Activated naive CD4-positive, alpha-beta T cell treated with anti-CD3 and anti-CD28 coated beads, Interleukin-2, amount 50 U/mL, for 24 hours (primary cell): ENCODE results near the gene MNAT1.
A peak's percentile ranks its signal among the peaks of the same experiment; 100 is the strongest.

Source experiments
- H3K27ac Mint-ChIP-seq: one replicate; pipeline ENCODE4 v1.8.0; 2021; ENCODE audit warnings: mild to moderate bottlenecking, mixed read lengths
- H3K27me3 Mint-ChIP-seq: one replicate; pipeline ENCODE4 v1.8.0; 2021; ENCODE audit warnings: mixed read lengths
- H3K36me3 Mint-ChIP-seq: one replicate; pipeline ENCODE4 v1.8.0; 2021; ENCODE audit warnings: mixed read lengths
- H3K4me1 Mint-ChIP-seq: one replicate; pipeline ENCODE4 v1.8.0; 2021; ENCODE audit warnings: mixed read lengths
- H3K4me3 Mint-ChIP-seq: one replicate; pipeline ENCODE4 v1.8.0; 2021; ENCODE audit warnings: mild to moderate bottlenecking, mixed read lengths
- H3K9me3 Mint-ChIP-seq: one replicate; pipeline ENCODE4 v1.8.0; 2021; ENCODE audit warnings: mixed read lengths

Gene MNAT1

GRCh38 chr14:60945984-60946383 lies 211.4 kb downstream of the MNAT1 start:
- Mint-ChIP-seq H3K4me3 (no peak overlapping the region), H3K27ac (no peak overlapping the region), H3K4me1 (no peaks in the 10 kb centered on the region), H3K36me3 (peaks cover 18% of the 10 kb centered on the region), H3K9me3 (no peaks in the 10 kb centered on the region), H3K27me3 (no peaks in the 10 kb centered on the region)

- peaks cover 15% of the 10 kb centered on the region for H3K36me3 Mint-ChIP-seq
- no peaks in the 10 kb centered on the region for H3K9me3 Mint-ChIP-seq
- H3K27me3 Mint-ChIP-seq = no peaks in the 10 kb centered on the region
- H3K4me1 Mint-ChIP-seq = no peaks in the 10 kb centered on the region
- no peak overlapping the region for H3K4me3 Mint-ChIP-seq
- H3K27ac Mint-ChIP-seq = no peak overlapping the region
These were observed 212.2 kb downstream of the MNAT1 start for GRCh38 chr14:60946773-60947172.

- no peak overlapping the region for H3K4me3 Mint-ChIP-seq
- H3K27me3 Mint-ChIP-seq = no peaks in the 10 kb centered on the region
- H3K36me3 Mint-ChIP-seq = peaks cover 21% of the 10 kb centered on the region
- no peak overlapping the region for H3K27ac Mint-ChIP-seq
- H3K4me1 Mint-ChIP-seq = no peaks in the 10 kb centered on the region
- peaks cover 14% of the 10 kb centered on the region for H3K9me3 Mint-ChIP-seq
These were observed 217.3 kb downstream of the MNAT1 start for GRCh38 chr14:60951776-60952435.

GRCh38 chr14:60956202-60956601 lies 221.6 kb downstream of the MNAT1 start:
- no peak overlapping the region for H3K27ac Mint-ChIP-seq
- H3K36me3 Mint-ChIP-seq = peaks cover 42% of the 10 kb centered on the region
- H3K4me3 Mint-ChIP-seq = no peak overlapping the region
- no peaks in the 10 kb centered on the region for H3K27me3 Mint-ChIP-seq
- H3K4me1 Mint-ChIP-seq = no peaks in the 10 kb centered on the region
- peaks cover 28% of the 10 kb centered on the region for H3K9me3 Mint-ChIP-seq

GRCh38 chr14:60956632-60957031 lies 222.1 kb downstream of the MNAT1 start:
- Mint-ChIP-seq H3K4me3 (no peak overlapping the region), H3K36me3 (peaks cover 42% of the 10 kb centered on the region), H3K27ac (no peak overlapping the region), H3K27me3 (no peaks in the 10 kb centered on the region), H3K9me3 (peaks cover 28% of the 10 kb centered on the region), H3K4me1 (no peaks in the 10 kb centered on the region)

- Mint-ChIP-seq H3K27me3 (no peaks in the 10 kb centered on the region), H3K4me3 (no peak overlapping the region), H3K9me3 (peaks cover 28% of the 10 kb centered on the region), H3K27ac (no peak overlapping the region), H3K4me1 (no peaks in the 10 kb centered on the region), H3K36me3 (peaks cover 42% of the 10 kb centered on the region)
These were observed 223.6 kb downstream of the MNAT1 start for GRCh38 chr14:60958146-60958545.

- H3K4me1 Mint-ChIP-seq = no peaks in the 10 kb centered on the region
- no peak overlapping the region for H3K4me3 Mint-ChIP-seq
- no peak overlapping the region for H3K27ac Mint-ChIP-seq
- H3K9me3 Mint-ChIP-seq = peaks cover 6% of the 10 kb centered on the region
- H3K36me3 Mint-ChIP-seq = peaks cover 15% of the 10 kb centered on the region
- no peaks in the 10 kb centered on the region for H3K27me3 Mint-ChIP-seq
These were observed 229.2 kb downstream of the MNAT1 start for GRCh38 chr14:60963761-60964160.

GRCh38 chr14:60964904-60965303 lies 230.3 kb downstream of the MNAT1 start:
- no peak overlapping the region for H3K4me3 Mint-ChIP-seq
- peaks cover 6% of the 10 kb centered on the region for H3K9me3 Mint-ChIP-seq
- H3K4me1 Mint-ChIP-seq = no peaks in the 10 kb centered on the region
- H3K27ac Mint-ChIP-seq = no peak overlapping the region
- no peaks in the 10 kb centered on the region for H3K27me3 Mint-ChIP-seq
- H3K36me3 Mint-ChIP-seq = peaks cover 10% of the 10 kb centered on the region

GRCh38 chr14:60965402-60965801 lies 230.8 kb downstream of the MNAT1 start:
- no peaks in the 10 kb centered on the region for H3K4me1 Mint-ChIP-seq
- peaks cover 5% of the 10 kb centered on the region for H3K36me3 Mint-ChIP-seq
- no peak overlapping the region for H3K4me3 Mint-ChIP-seq
- H3K27me3 Mint-ChIP-seq = no peaks in the 10 kb centered on the region
- no peak overlapping the region for H3K27ac Mint-ChIP-seq
- H3K9me3 Mint-ChIP-seq = peaks cover 3% of the 10 kb centered on the region

- Mint-ChIP-seq H3K4me3 (no peak overlapping the region), H3K4me1 (no peaks in the 10 kb centered on the region), H3K9me3 (no peaks in the 10 kb centered on the region), H3K36me3 (peaks cover 2% of the 10 kb centered on the region), H3K27ac (no peak overlapping the region), H3K27me3 (no peaks in the 10 kb centered on the region)
These were observed 233.5 kb downstream of the MNAT1 start for GRCh38 chr14:60968099-60968498.

- no peaks in the 10 kb centered on the region for H3K9me3 Mint-ChIP-seq
- no peak overlapping the region for H3K4me3 Mint-ChIP-seq
- H3K27me3 Mint-ChIP-seq = no peaks in the 10 kb centered on the region
- no peaks in the 10 kb centered on the region for H3K4me1 Mint-ChIP-seq
- no peaks in the 10 kb centered on the region for H3K36me3 Mint-ChIP-seq
- no peak overlapping the region for H3K27ac Mint-ChIP-seq
These were observed 234.1 kb downstream of the MNAT1 start for GRCh38 chr14:60968671-60969070.

GRCh38 chr14:60970146-60970545 lies 235.6 kb downstream of the MNAT1 start:
- Mint-ChIP-seq H3K36me3 (peaks cover 3% of the 10 kb centered on the region), H3K4me3 (no peak overlapping the region), H3K4me1 (no peaks in the 10 kb centered on the region), H3K27me3 (no peaks in the 10 kb centered on the region), H3K27ac (no peak overlapping the region), H3K9me3 (no peaks in the 10 kb centered on the region)

GRCh38 chr14:60971271-60971670 lies 236.7 kb downstream of the MNAT1 start:
- Mint-ChIP-seq H3K27me3 (no peaks in the 10 kb centered on the region), H3K4me1 (peaks cover 2% of the 10 kb centered on the region), H3K9me3 (no peaks in the 10 kb centered on the region), H3K27ac (no peak overlapping the region), H3K4me3 (no peak overlapping the region), H3K36me3 (peaks cover 3% of the 10 kb centered on the region)

- H3K9me3 Mint-ChIP-seq = no peaks in the 10 kb centered on the region
- H3K4me1 Mint-ChIP-seq = peaks cover 11% of the 10 kb centered on the region
- no peak overlapping the region for H3K4me3 Mint-ChIP-seq
- H3K36me3 Mint-ChIP-seq = peaks cover 6% of the 10 kb centered on the region
- H3K27me3 Mint-ChIP-seq = no peaks in the 10 kb centered on the region
- H3K27ac Mint-ChIP-seq = peak overlapping the region; percentile 35
These were observed 237.7 kb downstream of the MNAT1 start for GRCh38 chr14:60972295-60972694.

GRCh38 chr14:60973070-60973469 lies 238.5 kb downstream of the MNAT1 start:
- no peak overlapping the region for H3K4me3 Mint-ChIP-seq
- H3K4me1 Mint-ChIP-seq = peaks cover 16% of the 10 kb centered on the region
- H3K9me3 Mint-ChIP-seq = no peaks in the 10 kb centered on the region
- peaks cover 7% of the 10 kb centered on the region for H3K36me3 Mint-ChIP-seq
- H3K27ac Mint-ChIP-seq = no peak overlapping the region
- H3K27me3 Mint-ChIP-seq = no peaks in the 10 kb centered on the region

- no peak overlapping the region for H3K27ac Mint-ChIP-seq
- H3K27me3 Mint-ChIP-seq = no peaks in the 10 kb centered on the region
- no peak overlapping the region for H3K4me3 Mint-ChIP-seq
- H3K4me1 Mint-ChIP-seq = peaks cover 24% of the 10 kb centered on the region
- H3K36me3 Mint-ChIP-seq = peaks cover 7% of the 10 kb centered on the region
- H3K9me3 Mint-ChIP-seq = no peaks in the 10 kb centered on the region
These were observed 239.6 kb downstream of the MNAT1 start for GRCh38 chr14:60974090-60974651.

- H3K27ac Mint-ChIP-seq = no peak overlapping the region
These were observed 241.0 kb downstream of the MNAT1 start for GRCh38 chr14:60975551-60975950.

More at GRCh38 chr14:60975551-60975950, 241.0 kb downstream of the MNAT1 start:
- H3K36me3 Mint-ChIP-seq = peaks cover 7% of the 10 kb centered on the region
- H3K4me3 Mint-ChIP-seq = no peak overlapping the region
- H3K27me3 Mint-ChIP-seq = no peaks in the 10 kb centered on the region
- H3K9me3 Mint-ChIP-seq = no peaks in the 10 kb centered on the region
- H3K4me1 Mint-ChIP-seq = peaks cover 24% of the 10 kb centered on the region
